HL-60 (cell line): Measurements from ENCODE around the gene TBL1X.

Source experiments
- DNase-seq, 2 experiments: peaks; one replicate each; pipeline ENCODE4 v3.0.0-alpha.2; 2010 to 2020; ENCODE audit warnings: low read depth in 1 of 2, low spot score in 1 of 2
- H3K27ac ChIP-seq: fragments of 250-450 bp; sonication (Bioruptor Pico); replicated peaks from 2 replicates; pipeline ENCODE4 v1.5.1; 2020; ENCODE audit warnings: mild to moderate bottlenecking, moderate library complexity
- H3K27me3 ChIP-seq: fragments of 250-450 bp; sonication (Bioruptor Pico); 2 replicates; pipeline ENCODE4 v1.5.1; 2021; ENCODE audit warnings: mild to moderate bottlenecking, moderate library complexity; ENCODE audit not compliant: insufficient read depth, poor library complexity, severe bottlenecking
- H3K4me3 ChIP-seq: replicated peaks from 2 replicates; pipeline ENCODE4 v1.5.1; 2011; ENCODE audit warnings: mild to moderate bottlenecking, control low read depth, low read length; ENCODE audit not compliant: insufficient read depth
- GABPA ChIP-seq: IDR thresholded peaks from 2 replicates; pipeline ENCODE4 v1.6.1; 2012; ENCODE audit warnings: low read depth
- POLR2AphosphoS5 ChIP-seq: IDR thresholded peaks from 2 replicates; pipeline ENCODE4 v1.6.1; 2012; ENCODE audit warnings: low read depth
- SPI1 ChIP-seq: IDR thresholded peaks from 2 replicates; pipeline ENCODE4 v1.6.1; 2012; ENCODE audit warnings: low read depth, mild to moderate bottlenecking, borderline replicate concordance
- TF ChIP-seq, protein P1 (sequence below): IDR thresholded peaks from one replicate; pipeline ENCODE4 v1.5.1; 2011; ENCODE audit warnings: low read length, control low read depth, inconsistent platforms; ENCODE audit not compliant: insufficient read depth
- TF ChIP-seq, protein P2 (sequence below): IDR thresholded peaks from 2 replicates; pipeline ENCODE4 v1.6.1; 2012; ENCODE audit warnings: low read depth; ENCODE audit not compliant: insufficient replicate concordance

The TBL1X gene

DNA sequence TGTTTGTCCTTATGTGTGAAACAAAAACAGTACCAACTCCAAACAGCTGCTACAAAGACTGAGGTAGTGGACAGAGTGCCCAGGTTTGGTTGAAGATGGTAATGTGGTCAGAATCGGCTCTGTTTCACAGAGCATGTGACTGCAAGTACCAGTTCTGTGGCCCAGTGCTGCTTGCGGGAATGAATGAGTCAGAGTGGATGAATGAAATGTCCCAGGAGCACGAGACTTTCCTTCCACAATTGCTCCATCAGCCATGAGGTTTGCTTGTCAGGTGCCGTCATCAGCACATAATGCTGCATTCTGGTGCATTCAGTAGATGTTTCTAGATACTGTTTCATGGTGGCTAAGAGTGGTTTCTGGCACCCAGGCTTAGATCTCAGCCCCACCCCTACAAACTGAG is 216.6 kb downstream of the TBL1X start:
- no peak overlapping the region for H3K27ac ChIP-seq
- H3K27me3 ChIP-seq: no peaks in the 10 kb centered on the region
- H3K4me3 ChIP-seq: no peak overlapping the region
- TF ChIP-seq, protein P1, sequence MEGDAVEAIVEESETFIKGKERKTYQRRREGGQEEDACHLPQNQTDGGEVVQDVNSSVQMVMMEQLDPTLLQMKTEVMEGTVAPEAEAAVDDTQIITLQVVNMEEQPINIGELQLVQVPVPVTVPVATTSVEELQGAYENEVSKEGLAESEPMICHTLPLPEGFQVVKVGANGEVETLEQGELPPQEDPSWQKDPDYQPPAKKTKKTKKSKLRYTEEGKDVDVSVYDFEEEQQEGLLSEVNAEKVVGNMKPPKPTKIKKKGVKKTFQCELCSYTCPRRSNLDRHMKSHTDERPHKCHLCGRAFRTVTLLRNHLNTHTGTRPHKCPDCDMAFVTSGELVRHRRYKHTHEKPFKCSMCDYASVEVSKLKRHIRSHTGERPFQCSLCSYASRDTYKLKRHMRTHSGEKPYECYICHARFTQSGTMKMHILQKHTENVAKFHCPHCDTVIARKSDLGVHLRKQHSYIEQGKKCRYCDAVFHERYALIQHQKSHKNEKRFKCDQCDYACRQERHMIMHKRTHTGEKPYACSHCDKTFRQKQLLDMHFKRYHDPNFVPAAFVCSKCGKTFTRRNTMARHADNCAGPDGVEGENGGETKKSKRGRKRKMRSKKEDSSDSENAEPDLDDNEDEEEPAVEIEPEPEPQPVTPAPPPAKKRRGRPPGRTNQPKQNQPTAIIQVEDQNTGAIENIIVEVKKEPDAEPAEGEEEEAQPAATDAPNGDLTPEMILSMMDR: no peak
- no peak for TF ChIP-seq SPI1
- TF ChIP-seq, protein P2, sequence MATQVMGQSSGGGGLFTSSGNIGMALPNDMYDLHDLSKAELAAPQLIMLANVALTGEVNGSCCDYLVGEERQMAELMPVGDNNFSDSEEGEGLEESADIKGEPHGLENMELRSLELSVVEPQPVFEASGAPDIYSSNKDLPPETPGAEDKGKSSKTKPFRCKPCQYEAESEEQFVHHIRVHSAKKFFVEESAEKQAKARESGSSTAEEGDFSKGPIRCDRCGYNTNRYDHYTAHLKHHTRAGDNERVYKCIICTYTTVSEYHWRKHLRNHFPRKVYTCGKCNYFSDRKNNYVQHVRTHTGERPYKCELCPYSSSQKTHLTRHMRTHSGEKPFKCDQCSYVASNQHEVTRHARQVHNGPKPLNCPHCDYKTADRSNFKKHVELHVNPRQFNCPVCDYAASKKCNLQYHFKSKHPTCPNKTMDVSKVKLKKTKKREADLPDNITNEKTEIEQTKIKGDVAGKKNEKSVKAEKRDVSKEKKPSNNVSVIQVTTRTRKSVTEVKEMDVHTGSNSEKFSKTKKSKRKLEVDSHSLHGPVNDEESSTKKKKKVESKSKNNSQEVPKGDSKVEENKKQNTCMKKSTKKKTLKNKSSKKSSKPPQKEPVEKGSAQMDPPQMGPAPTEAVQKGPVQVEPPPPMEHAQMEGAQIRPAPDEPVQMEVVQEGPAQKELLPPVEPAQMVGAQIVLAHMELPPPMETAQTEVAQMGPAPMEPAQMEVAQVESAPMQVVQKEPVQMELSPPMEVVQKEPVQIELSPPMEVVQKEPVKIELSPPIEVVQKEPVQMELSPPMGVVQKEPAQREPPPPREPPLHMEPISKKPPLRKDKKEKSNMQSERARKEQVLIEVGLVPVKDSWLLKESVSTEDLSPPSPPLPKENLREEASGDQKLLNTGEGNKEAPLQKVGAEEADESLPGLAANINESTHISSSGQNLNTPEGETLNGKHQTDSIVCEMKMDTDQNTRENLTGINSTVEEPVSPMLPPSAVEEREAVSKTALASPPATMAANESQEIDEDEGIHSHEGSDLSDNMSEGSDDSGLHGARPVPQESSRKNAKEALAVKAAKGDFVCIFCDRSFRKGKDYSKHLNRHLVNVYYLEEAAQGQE: no peak
- no peak for TF ChIP-seq POLR2AphosphoS5
- TF ChIP-seq GABPA: no peak
- peak in 1 of 2 experiments; percentile 10 for DNase-seq

DNA sequence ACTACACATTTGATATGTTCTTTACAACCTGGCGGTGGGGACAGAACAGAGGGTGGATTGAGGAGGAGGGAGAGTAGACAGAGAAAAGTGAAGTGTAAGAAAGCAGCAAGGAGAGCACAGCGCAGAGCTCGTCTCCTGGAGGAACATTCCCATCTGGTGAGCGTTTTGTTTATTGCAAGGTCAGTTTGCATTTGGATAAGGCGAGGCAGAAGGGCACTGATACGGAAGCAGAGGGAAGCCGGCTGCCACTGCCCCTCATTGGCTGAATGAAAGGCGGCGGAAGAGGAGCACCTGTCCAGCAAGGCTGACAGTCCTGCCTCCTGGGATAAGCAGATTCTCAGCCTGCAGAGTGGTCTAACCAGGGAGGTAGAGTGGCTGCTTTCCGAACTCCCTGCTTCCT is 217.6 kb downstream of the TBL1X start:
- H3K27ac ChIP-seq: no peak overlapping the region
- TF ChIP-seq, protein P2: no peak
- no peak for TF ChIP-seq POLR2AphosphoS5
- TF ChIP-seq, protein P1: no peak
- TF ChIP-seq GABPA: no peak
- no peak for TF ChIP-seq SPI1
- H3K27me3 ChIP-seq: no peaks in the 10 kb centered on the region
- no peak for DNase-seq
- no peak overlapping the region for H3K4me3 ChIP-seq

DNA sequence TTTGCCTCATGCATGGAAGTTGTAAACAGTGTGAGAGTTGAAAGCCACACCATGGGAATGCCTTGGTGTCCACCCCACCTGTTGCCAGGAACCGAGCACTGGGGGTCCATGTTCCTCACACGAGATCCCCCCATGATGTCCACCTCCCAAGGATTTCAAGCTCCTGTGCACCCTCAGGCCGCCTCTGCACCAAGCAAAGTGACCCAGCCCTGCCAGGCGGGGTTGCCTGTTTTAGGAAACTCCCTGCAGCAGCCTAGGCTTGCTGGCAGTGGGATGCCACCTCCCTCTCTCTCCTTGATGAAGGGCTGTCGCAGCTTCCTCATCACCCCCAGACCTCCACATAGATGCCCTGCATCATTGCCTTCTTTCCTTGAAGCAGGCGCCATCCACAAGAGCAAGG is 218.0 kb downstream of the TBL1X start:
- Histone ChIP-seq H3K4me3 (no peak overlapping the region), H3K27me3 (no peaks in the 10 kb centered on the region), H3K27ac (no peak overlapping the region)
- no peak for DNase-seq
- TF ChIP-seq, protein P1: no peak
- TF ChIP-seq GABPA (no peak), SPI1 (no peak)

DNA sequence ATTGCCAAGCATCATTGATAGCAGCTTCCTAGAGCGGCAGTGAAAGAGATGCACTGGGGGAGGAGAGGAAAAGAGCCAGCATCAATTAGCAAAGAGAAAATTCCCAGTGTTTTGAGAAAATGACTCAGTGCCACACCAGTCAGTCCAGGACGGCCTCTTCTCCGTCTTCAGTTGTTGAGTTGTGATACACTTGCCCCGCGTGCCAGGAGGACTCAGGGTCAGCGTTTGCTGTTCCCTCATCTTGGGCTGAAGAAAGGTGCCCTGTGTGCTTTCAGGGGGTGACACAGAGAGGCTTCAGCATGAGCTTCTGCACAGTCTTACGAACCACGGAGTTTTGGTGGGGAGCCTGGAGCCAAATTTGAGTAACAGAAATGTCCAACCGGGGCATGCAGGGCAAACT is 218.5 kb downstream of the TBL1X start:
- H3K27ac ChIP-seq: no peak overlapping the region
- no peak overlapping the region for H3K4me3 ChIP-seq
- no peak for DNase-seq
- no peaks in the 10 kb centered on the region for H3K27me3 ChIP-seq
- TF ChIP-seq, protein P2: no peak
- no peak for TF ChIP-seq SPI1
- TF ChIP-seq, protein P1: no peak
- TF ChIP-seq GABPA: no peak
- TF ChIP-seq POLR2AphosphoS5: no peak
